Measurements from ENCODE around the gene GPBAR1.

DNA sequence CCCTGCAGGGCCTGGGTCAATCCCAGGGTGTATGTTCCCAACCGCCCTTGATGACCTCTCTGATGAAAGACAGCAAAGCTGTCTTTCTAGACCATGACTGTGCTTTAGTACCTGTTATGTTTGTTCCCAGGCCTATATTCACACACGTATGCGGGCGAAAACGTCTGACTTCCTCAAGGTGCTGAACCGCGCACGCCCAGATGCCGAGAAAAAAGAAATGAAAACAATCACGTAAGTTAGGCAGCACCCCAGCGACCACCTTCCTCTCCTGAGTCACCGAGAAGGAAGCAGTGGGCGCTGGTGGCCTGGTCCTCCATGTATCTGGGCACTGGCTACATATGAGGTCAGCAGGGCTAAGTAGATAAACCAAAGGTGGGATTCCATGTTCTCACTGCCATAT is 11.1 kb upstream of the GPBAR1 start:
- TF ChIP-seq, protein P1, sequence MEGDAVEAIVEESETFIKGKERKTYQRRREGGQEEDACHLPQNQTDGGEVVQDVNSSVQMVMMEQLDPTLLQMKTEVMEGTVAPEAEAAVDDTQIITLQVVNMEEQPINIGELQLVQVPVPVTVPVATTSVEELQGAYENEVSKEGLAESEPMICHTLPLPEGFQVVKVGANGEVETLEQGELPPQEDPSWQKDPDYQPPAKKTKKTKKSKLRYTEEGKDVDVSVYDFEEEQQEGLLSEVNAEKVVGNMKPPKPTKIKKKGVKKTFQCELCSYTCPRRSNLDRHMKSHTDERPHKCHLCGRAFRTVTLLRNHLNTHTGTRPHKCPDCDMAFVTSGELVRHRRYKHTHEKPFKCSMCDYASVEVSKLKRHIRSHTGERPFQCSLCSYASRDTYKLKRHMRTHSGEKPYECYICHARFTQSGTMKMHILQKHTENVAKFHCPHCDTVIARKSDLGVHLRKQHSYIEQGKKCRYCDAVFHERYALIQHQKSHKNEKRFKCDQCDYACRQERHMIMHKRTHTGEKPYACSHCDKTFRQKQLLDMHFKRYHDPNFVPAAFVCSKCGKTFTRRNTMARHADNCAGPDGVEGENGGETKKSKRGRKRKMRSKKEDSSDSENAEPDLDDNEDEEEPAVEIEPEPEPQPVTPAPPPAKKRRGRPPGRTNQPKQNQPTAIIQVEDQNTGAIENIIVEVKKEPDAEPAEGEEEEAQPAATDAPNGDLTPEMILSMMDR (conservative IDR thresholded peaks at IDR 0.05; ENCODE audit: low read depth, low read length): no peak
- TF ChIP-seq EZH2 (IDR thresholded peaks at IDR 0.05; ENCODE audit: borderline replicate concordance, low read depth, low read length, poor library complexity, severe bottlenecking): no peak

Data from A673 (cell line).